PFSK-1 (cell line): ENCODE data around the gene ANXA3.

Source experiments
- FOXP2 ChIP-seq: optimal IDR thresholded peaks from 2 replicates; pipeline ENCODE3; 2011; ENCODE audit warnings: borderline replicate concordance, control low read depth, inconsistent platforms; ENCODE audit not compliant: insufficient read depth; ENCODE audit errors: extremely low read length, extremely low read depth
- POLR2AphosphoS5 ChIP-seq: IDR thresholded peaks from 2 replicates; pipeline ENCODE4 v1.6.1; 2012; ENCODE audit warnings: low read depth, mild to moderate bottlenecking, control low read depth, low read length, moderate library complexity
- SIN3A ChIP-seq: IDR thresholded peaks from 2 replicates; pipeline ENCODE4 v1.6.1; 2012; ENCODE audit warnings: mild to moderate bottlenecking, low read length, moderate library complexity, borderline replicate concordance; ENCODE audit not compliant: insufficient read depth
- TAF1 ChIP-seq: IDR thresholded peaks from 2 replicates; pipeline ENCODE4 v1.6.1; 2012; ENCODE audit warnings: low read length, control low read depth, borderline replicate concordance; ENCODE audit not compliant: insufficient read depth
- TF ChIP-seq, protein P1 (sequence below), 2 experiments: IDR thresholded peaks; 2 replicates each; pipeline versions ENCODE4 v1.6.1 to v1.8.0; 2011 to 2012; ENCODE audit warnings: low read depth in 2 of 2, low read length in 2 of 2, control low read depth in 1 of 2, inconsistent platforms in 1 of 2, mild to moderate bottlenecking in 1 of 2, moderate library complexity in 1 of 2; ENCODE audit not compliant: insufficient read depth in 1 of 2

The ANXA3 gene

DNA sequence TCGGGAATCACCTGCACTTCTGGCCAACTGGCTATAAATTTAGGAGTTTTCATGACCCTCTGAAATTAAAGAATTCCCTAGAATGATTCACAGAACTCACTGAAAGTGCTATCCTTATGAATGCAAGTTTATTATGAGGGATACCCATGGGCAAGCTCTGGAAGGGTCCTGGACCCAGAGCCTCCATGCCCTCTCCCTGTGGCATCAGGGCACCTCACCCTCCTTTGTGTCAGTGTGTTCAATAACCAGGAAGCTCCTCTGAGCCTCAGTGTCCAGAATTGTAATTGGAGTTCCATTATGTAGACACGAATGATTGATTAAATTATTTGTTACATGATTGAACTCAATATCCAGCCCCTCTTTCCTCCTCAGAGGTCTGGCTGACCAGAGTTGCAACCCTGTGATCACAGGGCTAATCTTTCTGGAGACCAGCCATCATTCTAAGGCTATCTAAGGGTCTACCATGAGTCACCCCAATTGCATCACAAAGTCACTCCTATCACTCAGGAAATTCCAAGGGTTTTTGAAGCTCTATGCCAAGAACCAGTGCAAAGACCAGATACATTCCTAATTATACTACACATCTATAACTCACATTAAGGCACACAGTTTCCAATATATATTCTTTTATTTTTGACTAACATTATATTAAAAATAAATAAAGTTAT is 8.9 kb downstream of the ANXA3 start:
- TF ChIP-seq, protein P1, sequence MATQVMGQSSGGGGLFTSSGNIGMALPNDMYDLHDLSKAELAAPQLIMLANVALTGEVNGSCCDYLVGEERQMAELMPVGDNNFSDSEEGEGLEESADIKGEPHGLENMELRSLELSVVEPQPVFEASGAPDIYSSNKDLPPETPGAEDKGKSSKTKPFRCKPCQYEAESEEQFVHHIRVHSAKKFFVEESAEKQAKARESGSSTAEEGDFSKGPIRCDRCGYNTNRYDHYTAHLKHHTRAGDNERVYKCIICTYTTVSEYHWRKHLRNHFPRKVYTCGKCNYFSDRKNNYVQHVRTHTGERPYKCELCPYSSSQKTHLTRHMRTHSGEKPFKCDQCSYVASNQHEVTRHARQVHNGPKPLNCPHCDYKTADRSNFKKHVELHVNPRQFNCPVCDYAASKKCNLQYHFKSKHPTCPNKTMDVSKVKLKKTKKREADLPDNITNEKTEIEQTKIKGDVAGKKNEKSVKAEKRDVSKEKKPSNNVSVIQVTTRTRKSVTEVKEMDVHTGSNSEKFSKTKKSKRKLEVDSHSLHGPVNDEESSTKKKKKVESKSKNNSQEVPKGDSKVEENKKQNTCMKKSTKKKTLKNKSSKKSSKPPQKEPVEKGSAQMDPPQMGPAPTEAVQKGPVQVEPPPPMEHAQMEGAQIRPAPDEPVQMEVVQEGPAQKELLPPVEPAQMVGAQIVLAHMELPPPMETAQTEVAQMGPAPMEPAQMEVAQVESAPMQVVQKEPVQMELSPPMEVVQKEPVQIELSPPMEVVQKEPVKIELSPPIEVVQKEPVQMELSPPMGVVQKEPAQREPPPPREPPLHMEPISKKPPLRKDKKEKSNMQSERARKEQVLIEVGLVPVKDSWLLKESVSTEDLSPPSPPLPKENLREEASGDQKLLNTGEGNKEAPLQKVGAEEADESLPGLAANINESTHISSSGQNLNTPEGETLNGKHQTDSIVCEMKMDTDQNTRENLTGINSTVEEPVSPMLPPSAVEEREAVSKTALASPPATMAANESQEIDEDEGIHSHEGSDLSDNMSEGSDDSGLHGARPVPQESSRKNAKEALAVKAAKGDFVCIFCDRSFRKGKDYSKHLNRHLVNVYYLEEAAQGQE (IDR thresholded peaks at IDR 0.05; ENCODE audit: insufficient read depth in 1 of 2, low read depth in 2 of 2, low read length in 2 of 2), result no peak
- no peak for TF ChIP-seq SIN3A
- TF ChIP-seq TAF1, result no peak
- TF ChIP-seq FOXP2, result no peak
- TF ChIP-seq POLR2AphosphoS5, result no peak

DNA sequence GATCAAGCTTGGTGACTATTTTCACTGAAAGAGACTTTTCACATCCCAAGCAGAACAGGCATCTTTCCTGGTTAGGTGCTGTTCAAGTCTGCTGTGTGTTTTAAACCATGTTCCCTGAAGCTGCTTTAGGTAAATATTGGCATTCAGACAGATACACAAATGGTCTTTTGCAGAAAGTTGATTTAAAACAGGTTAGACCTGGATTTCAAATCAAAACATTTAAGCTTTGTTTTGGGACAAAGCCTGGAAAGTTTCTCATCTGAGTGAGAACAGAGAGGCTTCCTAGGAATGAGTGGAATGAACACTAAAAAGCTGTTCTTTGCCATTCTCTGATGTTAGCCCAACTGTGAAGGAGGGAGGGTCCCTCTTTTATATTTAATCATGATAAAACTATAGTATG is 10.1 kb downstream of the ANXA3 start:
- no peak for TF ChIP-seq TAF1
- TF ChIP-seq POLR2AphosphoS5, result no peak
- TF ChIP-seq, protein P1 (IDR thresholded peaks at IDR 0.05; ENCODE audit: insufficient read depth in 1 of 2, low read depth in 2 of 2, low read length in 2 of 2), result no peak

DNA sequence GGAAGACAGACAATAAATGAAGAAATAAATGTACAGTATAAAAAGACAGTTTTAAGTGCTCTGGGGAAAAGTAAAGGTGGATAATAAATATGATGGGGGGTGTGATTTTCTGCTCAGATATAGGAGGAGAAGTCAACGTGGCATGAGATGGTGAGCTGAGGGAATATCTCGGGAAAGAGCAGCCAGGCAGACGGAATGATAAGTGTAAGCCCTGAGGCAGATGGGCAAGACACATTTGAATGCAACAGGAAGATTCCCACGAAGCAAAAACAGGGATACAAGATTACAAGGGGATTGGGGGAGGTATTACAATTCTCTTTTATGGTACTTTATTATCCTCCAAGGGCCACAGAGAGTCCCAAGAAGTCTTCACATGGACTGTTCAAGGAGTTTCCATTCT is 11.1 kb downstream of the ANXA3 start:
- no peak for TF ChIP-seq SIN3A
- TF ChIP-seq POLR2AphosphoS5, result no peak
- no peak for TF ChIP-seq TAF1
- TF ChIP-seq, protein P1 (IDR thresholded peaks at IDR 0.05; ENCODE audit: insufficient read depth in 1 of 2, low read depth in 2 of 2, low read length in 2 of 2), result no peak
- no peak for TF ChIP-seq FOXP2

DNA sequence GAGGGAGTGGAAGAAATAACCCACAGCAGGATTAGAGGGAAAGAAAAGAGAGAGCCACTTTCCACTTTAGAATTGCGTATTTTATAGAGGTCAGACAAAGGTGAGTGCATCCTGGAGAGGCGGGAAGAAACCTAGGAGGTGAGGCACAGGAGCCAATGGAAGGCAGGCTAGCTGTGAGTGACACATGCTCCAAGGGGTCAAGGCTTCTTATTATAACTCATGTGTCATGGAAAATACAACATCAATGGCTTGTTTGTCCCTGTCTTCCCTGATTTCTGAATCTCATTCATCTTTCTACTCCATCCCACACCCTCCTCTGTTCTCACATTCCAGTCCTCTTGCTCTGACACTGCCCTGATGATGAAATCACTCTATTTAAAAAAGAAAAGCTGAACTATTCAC is 14.4 kb downstream of the ANXA3 start:
- TF ChIP-seq SIN3A (no peak), FOXP2 (no peak), POLR2AphosphoS5 (no peak), TAF1 (no peak)
- TF ChIP-seq, protein P1 (IDR thresholded peaks at IDR 0.05; ENCODE audit: insufficient read depth in 1 of 2, low read depth in 2 of 2, low read length in 2 of 2), result no peak
